GM12872 (cell line): ENCODE results near the gene SNU13.

Experiments
- TF ChIP-seq, protein P1 (sequence below): IDR thresholded peaks from 3 replicates; pipeline ENCODE4 v1.5.1; 2011; ENCODE audit warnings: low read depth, mild to moderate bottlenecking, low read length, moderate library complexity; ENCODE audit not compliant: insufficient read depth

Gene SNU13

DNA sequence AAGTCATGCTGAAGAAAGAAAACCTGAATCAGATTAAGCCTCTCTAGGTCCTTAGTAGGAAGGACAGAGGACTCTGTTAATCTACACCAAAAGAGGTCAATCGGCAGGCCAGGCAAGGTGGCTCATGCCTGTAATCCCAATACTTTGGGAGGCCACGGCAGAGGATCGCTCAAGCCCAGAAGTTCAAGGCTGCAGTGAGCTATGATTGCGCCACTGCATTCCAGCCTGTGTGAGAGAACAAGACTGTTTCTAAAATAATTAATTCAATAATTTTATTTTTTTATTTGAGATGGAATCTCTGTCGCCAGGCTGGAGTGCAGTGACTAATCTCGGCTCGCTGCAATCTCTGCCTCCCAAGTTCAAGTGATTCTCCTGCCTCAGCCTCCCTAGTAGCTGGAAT, 63.1 kb downstream of the SNU13 start:
- TF ChIP-seq, protein P1, sequence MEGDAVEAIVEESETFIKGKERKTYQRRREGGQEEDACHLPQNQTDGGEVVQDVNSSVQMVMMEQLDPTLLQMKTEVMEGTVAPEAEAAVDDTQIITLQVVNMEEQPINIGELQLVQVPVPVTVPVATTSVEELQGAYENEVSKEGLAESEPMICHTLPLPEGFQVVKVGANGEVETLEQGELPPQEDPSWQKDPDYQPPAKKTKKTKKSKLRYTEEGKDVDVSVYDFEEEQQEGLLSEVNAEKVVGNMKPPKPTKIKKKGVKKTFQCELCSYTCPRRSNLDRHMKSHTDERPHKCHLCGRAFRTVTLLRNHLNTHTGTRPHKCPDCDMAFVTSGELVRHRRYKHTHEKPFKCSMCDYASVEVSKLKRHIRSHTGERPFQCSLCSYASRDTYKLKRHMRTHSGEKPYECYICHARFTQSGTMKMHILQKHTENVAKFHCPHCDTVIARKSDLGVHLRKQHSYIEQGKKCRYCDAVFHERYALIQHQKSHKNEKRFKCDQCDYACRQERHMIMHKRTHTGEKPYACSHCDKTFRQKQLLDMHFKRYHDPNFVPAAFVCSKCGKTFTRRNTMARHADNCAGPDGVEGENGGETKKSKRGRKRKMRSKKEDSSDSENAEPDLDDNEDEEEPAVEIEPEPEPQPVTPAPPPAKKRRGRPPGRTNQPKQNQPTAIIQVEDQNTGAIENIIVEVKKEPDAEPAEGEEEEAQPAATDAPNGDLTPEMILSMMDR, result no peak
